Measurements from ENCODE around the gene CCNQ.

The CCNQ gene

GRCh38 chrX:153596981-153597750 lies 1.8 kb downstream of the CCNQ start:
- no peak overlapping the region for H3K9ac ChIP-seq (ENCODE audit: low read length)
- DNase-seq = no peak
- no peak overlapping the region for H3K27ac ChIP-seq (ENCODE audit: low read length)
- peaks cover 18% of the 10 kb centered on the region for H3K79me2 ChIP-seq (ENCODE audit: low read length)
- no peak overlapping the region for H3K4me2 ChIP-seq (ENCODE audit: low read depth, low read length)
- no peaks in the 10 kb centered on the region for H3K9me2 ChIP-seq (replicated peaks; ENCODE audit: insufficient read depth, low read length)
- no peaks in the 10 kb centered on the region for H3K27me3 ChIP-seq (replicated peaks; ENCODE audit: insufficient read depth, low read length)
- H3K4me1 ChIP-seq (ENCODE audit: low read length) = no peaks in the 10 kb centered on the region
- no peaks in the 10 kb centered on the region for H4K20me1 ChIP-seq (ENCODE audit: insufficient read depth, low read length)
- no peaks in the 10 kb centered on the region for H3K36me3 ChIP-seq (replicated peaks; ENCODE audit: insufficient read depth, low read length)
- H3F3A ChIP-seq (ENCODE audit: insufficient read depth, low read length) = no peaks in the 10 kb centered on the region
- TF ChIP-seq EZH2phosphoT487 (IDR thresholded peaks at IDR 0.05; ENCODE audit: low read length) = no peak
- TF ChIP-seq EZH2 (optimal IDR thresholded peaks at IDR 0.05; ENCODE audit: low read depth, low read length) = no peak
- TF ChIP-seq, protein P1, sequence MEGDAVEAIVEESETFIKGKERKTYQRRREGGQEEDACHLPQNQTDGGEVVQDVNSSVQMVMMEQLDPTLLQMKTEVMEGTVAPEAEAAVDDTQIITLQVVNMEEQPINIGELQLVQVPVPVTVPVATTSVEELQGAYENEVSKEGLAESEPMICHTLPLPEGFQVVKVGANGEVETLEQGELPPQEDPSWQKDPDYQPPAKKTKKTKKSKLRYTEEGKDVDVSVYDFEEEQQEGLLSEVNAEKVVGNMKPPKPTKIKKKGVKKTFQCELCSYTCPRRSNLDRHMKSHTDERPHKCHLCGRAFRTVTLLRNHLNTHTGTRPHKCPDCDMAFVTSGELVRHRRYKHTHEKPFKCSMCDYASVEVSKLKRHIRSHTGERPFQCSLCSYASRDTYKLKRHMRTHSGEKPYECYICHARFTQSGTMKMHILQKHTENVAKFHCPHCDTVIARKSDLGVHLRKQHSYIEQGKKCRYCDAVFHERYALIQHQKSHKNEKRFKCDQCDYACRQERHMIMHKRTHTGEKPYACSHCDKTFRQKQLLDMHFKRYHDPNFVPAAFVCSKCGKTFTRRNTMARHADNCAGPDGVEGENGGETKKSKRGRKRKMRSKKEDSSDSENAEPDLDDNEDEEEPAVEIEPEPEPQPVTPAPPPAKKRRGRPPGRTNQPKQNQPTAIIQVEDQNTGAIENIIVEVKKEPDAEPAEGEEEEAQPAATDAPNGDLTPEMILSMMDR (IDR thresholded peaks at IDR 0.05; ENCODE audit: low read length) = no peak
- H3K9me3 ChIP-seq (replicated peaks; ENCODE audit: insufficient read depth, low read length) = no peaks in the 10 kb centered on the region
- H2AFZ ChIP-seq (ENCODE audit: low read length) = no peak overlapping the region
- no peak overlapping the region for H3K4me3 ChIP-seq (ENCODE audit: low read length)

DNA sequence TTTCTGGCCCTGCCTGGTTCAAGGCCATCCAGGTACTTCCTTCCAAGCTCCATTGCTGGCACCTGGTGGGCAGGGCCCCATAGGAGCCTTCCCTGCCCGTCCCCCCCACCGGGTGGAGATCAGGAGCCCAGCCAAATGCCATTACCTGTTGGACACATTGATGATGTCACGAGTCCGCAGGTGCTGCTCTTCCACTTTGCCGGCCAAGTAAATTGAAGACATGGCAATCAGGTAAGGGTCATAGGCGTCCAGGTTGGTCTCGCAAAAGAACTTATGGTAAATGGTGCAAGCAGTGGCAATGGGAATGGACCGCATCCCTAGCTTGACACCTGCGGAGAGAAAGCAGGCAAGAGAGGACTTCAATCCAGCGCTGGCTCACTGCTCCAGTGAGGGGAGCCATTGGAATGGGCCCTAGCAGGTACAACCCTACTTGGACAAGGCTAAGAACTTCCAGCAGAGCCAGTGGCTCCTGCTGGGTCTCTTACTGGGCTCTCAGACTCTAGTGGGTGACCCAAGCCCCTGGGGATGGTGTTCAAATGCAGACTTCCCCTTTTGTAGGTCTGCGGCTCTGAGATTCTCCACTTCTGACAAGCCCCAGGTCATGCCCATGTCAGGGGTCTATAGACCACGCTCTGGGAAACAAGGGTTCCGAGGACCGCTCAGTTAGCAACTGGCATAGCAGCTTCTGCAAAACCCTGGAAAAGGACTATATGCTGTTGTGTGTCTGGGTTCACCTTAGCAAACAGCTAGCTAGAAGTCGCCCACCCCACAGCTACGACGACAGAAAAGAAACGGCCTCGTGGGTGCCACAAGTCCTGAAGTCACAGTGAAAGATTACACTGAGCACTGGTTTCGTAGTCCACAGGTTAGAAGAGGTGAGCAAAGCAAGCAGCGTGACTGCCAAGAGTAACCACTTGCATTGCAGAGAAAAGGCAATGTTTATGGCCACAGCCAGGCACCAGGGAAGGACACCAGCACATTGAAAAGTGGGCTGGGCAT lies 2.8 kb downstream of the CCNQ start:
- no peak overlapping the region for H3K9ac ChIP-seq (ENCODE audit: low read length)

DNA sequence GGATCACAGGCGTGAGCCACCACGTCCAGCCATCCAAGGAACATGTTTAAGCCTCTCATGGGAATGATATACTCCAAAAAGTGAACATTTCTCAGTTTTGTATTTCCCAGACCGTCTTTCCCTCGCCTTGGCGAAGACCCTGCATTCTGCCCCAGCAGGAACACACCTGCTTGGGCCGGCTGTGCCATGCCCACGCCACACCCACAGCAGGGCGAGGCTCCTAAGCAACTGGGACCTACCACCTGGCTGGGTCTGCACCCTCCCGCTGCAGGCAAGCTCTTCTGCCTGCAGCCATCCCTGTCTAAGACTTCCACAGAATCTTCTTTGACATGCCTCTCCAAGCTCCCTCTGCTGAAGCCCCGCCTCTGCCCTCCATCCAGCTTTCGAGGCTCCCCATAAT lies 3.6 kb downstream of the CCNQ start:
- H3K27ac ChIP-seq (ENCODE audit: low read length) = no peak overlapping the region
- H3K4me3 ChIP-seq (ENCODE audit: low read length) = no peak overlapping the region
- no peaks in the 10 kb centered on the region for H3F3A ChIP-seq (ENCODE audit: insufficient read depth, low read length)
- no peaks in the 10 kb centered on the region for H3K27me3 ChIP-seq (replicated peaks; ENCODE audit: insufficient read depth, low read length)
- no peaks in the 10 kb centered on the region for H4K20me1 ChIP-seq (ENCODE audit: insufficient read depth, low read length)
- H3K9me2 ChIP-seq (replicated peaks; ENCODE audit: insufficient read depth, low read length) = no peaks in the 10 kb centered on the region
- peaks cover 18% of the 10 kb centered on the region for H3K79me2 ChIP-seq (ENCODE audit: low read length)
- H3K4me2 ChIP-seq (ENCODE audit: low read depth, low read length) = no peak overlapping the region
- no peak for DNase-seq
- no peak for TF ChIP-seq EZH2 (optimal IDR thresholded peaks at IDR 0.05; ENCODE audit: low read depth, low read length)
- TF ChIP-seq, protein P1 (IDR thresholded peaks at IDR 0.05; ENCODE audit: low read length) = no peak
- TF ChIP-seq EZH2phosphoT487 (IDR thresholded peaks at IDR 0.05; ENCODE audit: low read length) = no peak
- no peak overlapping the region for H2AFZ ChIP-seq (ENCODE audit: low read length)
- H3K9me3 ChIP-seq (replicated peaks; ENCODE audit: insufficient read depth, low read length) = no peaks in the 10 kb centered on the region
- no peaks in the 10 kb centered on the region for H3K4me1 ChIP-seq (ENCODE audit: low read length)
- H3K9ac ChIP-seq (ENCODE audit: low read length) = no peak overlapping the region
- no peaks in the 10 kb centered on the region for H3K36me3 ChIP-seq (replicated peaks; ENCODE audit: insufficient read depth, low read length)

More for the DNA sequence above, 2.8 kb downstream of the CCNQ start:
- H4K20me1 ChIP-seq (ENCODE audit: insufficient read depth, low read length) = no peaks in the 10 kb centered on the region
- H3K27me3 ChIP-seq (replicated peaks; ENCODE audit: insufficient read depth, low read length) = no peaks in the 10 kb centered on the region
- H3K27ac ChIP-seq (ENCODE audit: low read length) = no peak overlapping the region
- H3K79me2 ChIP-seq (ENCODE audit: low read length) = peaks cover 18% of the 10 kb centered on the region
- H3K4me3 ChIP-seq (ENCODE audit: low read length) = no peak overlapping the region
- no peaks in the 10 kb centered on the region for H3K4me1 ChIP-seq (ENCODE audit: low read length)
- no peaks in the 10 kb centered on the region for H3K36me3 ChIP-seq (replicated peaks; ENCODE audit: insufficient read depth, low read length)
- no peak for DNase-seq
- H3F3A ChIP-seq (ENCODE audit: insufficient read depth, low read length) = no peaks in the 10 kb centered on the region
- no peak overlapping the region for H3K4me2 ChIP-seq (ENCODE audit: low read depth, low read length)
- no peaks in the 10 kb centered on the region for H3K9me2 ChIP-seq (replicated peaks; ENCODE audit: insufficient read depth, low read length)
- H2AFZ ChIP-seq (ENCODE audit: low read length) = no peak overlapping the region
- no peaks in the 10 kb centered on the region for H3K9me3 ChIP-seq (replicated peaks; ENCODE audit: insufficient read depth, low read length)
- TF ChIP-seq EZH2 (optimal IDR thresholded peaks at IDR 0.05; ENCODE audit: low read depth, low read length) (no peak), EZH2phosphoT487 (IDR thresholded peaks at IDR 0.05; ENCODE audit: low read length) (no peak)
- TF ChIP-seq, protein P1 (IDR thresholded peaks at IDR 0.05; ENCODE audit: low read length) = no peak

Data from MM.1S (cell line).